SU-DHL-6 (cell line): Measurements from ENCODE around the gene ASB18.

Experiments
- EZH2phosphoT487 ChIP-seq: fragments of 200-600 bp; sonication (generic), shearing (Covaris generic); conservative IDR thresholded peaks from 2 replicates; pipeline ENCODE4 v1.6.1; 2018; ENCODE audit warnings: mild to moderate bottlenecking, antibody characterized with exemption, low read length, moderate library complexity, mixed read lengths
- TF ChIP-seq, protein P1 (sequence below): fragments of 200-600 bp; sonication (generic); IDR thresholded peaks from one replicate; pipeline ENCODE4 v1.5.1; 2017; ENCODE audit warnings: antibody characterized with exemption, mild to moderate bottlenecking, low read length, moderate library complexity; ENCODE audit not compliant: insufficient read depth, poor library complexity, severe bottlenecking

GRCh38 chr2:236162031-236162845 is 102.0 kb downstream of the ASB18 start:
- TF ChIP-seq EZH2phosphoT487, result no peak
- TF ChIP-seq, protein P1, sequence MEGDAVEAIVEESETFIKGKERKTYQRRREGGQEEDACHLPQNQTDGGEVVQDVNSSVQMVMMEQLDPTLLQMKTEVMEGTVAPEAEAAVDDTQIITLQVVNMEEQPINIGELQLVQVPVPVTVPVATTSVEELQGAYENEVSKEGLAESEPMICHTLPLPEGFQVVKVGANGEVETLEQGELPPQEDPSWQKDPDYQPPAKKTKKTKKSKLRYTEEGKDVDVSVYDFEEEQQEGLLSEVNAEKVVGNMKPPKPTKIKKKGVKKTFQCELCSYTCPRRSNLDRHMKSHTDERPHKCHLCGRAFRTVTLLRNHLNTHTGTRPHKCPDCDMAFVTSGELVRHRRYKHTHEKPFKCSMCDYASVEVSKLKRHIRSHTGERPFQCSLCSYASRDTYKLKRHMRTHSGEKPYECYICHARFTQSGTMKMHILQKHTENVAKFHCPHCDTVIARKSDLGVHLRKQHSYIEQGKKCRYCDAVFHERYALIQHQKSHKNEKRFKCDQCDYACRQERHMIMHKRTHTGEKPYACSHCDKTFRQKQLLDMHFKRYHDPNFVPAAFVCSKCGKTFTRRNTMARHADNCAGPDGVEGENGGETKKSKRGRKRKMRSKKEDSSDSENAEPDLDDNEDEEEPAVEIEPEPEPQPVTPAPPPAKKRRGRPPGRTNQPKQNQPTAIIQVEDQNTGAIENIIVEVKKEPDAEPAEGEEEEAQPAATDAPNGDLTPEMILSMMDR, result no peak
